SW480 (cell line): ENCODE data around the gene CDC16.
"Not testable (repeated sequence)": the region's sequence is repeated elsewhere in the genome, so short reads cannot be mapped to it uniquely, and the experiment has no call there.

Experiments
- DNase-seq: peaks from one replicate; pipeline ENCODE4 v3.0.0-alpha.2; 2016; ENCODE audit warnings: low spot score

The CDC16 gene, protein sequence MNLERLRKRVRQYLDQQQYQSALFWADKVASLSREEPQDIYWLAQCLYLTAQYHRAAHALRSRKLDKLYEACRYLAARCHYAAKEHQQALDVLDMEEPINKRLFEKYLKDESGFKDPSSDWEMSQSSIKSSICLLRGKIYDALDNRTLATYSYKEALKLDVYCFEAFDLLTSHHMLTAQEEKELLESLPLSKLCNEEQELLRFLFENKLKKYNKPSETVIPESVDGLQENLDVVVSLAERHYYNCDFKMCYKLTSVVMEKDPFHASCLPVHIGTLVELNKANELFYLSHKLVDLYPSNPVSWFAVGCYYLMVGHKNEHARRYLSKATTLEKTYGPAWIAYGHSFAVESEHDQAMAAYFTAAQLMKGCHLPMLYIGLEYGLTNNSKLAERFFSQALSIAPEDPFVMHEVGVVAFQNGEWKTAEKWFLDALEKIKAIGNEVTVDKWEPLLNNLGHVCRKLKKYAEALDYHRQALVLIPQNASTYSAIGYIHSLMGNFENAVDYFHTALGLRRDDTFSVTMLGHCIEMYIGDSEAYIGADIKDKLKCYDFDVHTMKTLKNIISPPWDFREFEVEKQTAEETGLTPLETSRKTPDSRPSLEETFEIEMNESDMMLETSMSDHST

GRCh38 chr13:114234645-114235421, at the start of gene CDC16:
Gene CDC16 (plus strand): TSS chr13:114234897. CDS start chr13:114235085, 188 bp downstream.
- peak; percentile 95 for DNase-seq

- DNase-seq: no peak
Measured at GRCh38 chr13:114185182-114185971, 49.3 kb upstream of the CDC16 start.

- no peak for DNase-seq
Measured at GRCh38 chr13:114194853-114195252, 39.8 kb upstream of the CDC16 start.

DNA sequence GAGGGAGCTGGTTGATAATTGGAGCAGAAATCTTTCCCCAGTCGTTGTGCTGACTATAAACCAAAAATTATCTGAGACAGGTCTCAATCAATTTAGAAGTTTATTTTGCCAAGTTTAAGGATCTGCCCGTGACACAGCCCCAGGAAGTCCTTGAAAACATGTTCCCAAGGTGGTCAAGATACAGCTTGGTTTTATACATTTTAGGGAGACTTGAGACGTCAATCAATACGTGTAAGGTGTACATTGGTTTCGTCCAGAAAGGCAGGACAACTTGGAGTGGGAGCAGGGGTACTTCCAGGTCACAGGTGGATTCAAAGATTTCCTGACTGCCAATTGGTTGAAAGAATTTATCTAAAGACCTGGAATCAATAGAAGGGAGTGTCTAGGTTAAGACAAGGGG, 38.1 kb upstream of the CDC16 start:
- no peak for DNase-seq

- DNase-seq: no peak
Measured at GRCh38 chr13:114198556-114198955, 36.1 kb upstream of the CDC16 start.

DNA sequence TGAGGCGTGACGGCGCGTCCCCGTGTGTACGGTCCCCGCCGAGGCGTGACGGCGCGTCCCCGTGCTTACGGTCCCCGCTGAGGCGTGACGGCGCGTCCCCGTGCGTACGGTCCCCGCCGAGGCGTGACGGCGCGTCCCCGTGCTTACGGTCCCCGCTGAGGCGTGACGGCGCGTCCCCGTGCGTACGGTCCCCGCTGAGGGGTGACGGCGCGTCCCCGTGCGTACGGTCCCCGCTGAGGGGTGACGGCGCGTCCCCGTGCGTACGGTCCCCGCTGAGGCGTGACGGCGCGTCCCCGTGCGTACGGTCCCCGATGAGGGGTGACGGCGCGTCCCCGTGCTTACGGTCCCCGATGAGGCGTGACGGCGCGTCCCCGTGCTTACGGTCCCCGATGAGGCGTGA, 35.2 kb upstream of the CDC16 start:
- DNase-seq: not testable (repeated sequence)

- no peak for DNase-seq
Measured at GRCh38 chr13:114199954-114200353, 34.7 kb upstream of the CDC16 start.

GRCh38 chr13:114200399-114200911, 34.2 kb upstream of the CDC16 start:
- no peak for DNase-seq

DNA sequence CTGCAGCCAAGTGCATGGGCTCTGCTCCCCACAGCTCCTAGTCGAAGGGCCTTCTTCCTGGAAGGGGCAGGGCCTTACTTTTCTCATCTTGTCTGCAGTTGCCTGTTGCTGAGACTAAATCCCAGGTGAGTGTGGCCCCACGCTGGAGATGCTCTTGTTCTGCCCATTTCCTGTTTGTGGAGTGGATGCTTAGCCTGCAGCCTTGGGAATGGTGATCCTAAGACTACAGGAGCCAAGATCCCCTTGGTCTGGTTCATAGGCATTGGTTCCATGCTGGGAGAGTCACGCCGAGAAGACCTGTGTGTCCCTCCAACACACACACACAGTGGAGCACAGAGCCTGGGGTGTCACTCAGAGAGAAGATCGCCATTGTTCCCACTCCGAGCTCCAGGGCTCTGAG, 32.1 kb upstream of the CDC16 start:
- DNase-seq: no peak

- DNase-seq: no peak
Measured at GRCh38 chr13:114203536-114203935, 31.2 kb upstream of the CDC16 start.

- DNase-seq: no peak
Measured at GRCh38 chr13:114204894-114205293, 29.8 kb upstream of the CDC16 start.

DNA sequence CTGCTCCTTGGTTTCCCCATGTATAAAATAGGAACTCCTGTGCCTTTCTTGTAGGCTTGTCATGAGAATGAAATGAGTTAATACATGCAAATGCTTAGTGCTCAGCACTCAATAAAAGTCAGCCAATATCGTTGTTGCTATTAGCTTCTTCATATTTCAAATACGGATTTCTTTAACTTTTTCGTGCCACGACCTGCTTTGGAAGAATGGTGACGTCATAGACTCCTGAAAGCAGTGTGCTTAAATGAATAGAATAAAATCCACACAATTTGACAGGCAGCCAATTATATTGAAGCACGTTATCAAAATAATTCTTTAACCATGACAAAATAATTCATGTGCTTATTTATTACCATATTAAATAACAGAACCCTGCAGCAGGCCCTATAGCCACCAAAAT, 26.6 kb upstream of the CDC16 start:
- no peak for DNase-seq

DNA sequence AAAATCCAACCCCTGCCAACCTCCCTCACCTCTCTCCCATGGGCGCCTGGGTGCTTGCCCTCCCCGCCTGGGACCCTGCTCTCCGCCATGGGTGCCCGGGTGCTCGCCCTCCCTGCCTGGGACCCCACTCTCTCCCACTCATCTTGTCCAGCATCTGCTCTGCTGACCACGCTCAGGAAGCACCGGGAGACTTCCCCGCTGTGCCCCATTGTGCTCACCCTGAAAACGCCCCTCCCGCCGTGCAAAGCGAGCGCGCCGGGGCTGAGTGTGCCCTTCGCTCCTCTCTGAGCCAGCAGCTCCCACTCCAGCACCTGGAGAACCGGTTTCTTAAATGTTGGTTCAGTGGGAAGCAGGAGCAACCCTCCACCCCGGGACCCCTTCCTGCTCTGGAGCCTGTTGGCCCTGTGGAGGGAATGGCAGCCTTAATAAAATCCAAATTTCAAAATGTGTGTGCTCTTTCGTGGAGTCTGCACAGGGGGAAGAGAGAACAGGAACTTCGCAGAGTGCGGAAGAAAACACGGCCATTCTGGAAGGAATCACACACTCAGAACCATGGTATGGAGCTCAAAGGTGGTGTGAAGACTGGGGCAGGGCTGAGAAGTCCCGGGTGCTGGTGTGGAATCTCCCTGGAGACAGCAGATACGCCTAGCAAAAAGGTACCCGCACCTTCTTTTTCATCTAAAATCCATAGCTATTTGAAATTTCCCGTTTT, 23.1 kb upstream of the CDC16 start:
- DNase-seq: no peak

DNA sequence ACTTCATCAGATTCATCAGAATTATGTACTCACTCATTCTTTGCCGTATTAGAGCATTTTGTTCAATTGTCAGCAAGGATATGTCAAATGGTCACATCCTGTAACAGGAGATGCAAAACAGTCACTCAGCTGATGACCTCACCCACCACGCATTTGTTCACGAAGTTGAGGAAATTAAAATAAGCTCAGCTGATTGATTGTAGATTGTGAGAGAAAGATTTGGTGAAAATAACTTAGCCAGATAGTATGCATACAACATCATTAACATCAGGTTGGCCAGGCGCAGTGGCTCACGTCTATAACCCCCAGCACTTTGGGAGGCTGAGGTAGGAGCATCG, 22.6 kb upstream of the CDC16 start:
- no peak for DNase-seq

DNA sequence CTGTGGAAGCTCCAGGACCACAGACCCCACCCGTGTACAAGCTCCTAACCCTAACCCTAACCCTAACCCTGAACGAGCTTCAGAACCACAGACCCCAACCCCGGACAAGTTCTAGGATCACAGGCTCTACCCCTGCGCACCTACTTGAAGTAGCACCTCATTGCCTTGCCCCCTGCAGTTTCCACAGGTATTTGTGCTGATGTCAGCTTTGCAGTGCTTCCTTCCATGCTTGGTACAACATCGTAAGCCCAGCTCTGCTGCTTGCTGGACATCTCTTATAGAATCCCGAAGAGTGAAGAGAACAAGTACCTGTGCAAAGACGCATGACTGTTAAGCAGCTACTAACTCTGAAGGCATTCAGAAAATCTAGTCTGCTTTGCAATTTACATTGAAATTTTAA, 20.7 kb upstream of the CDC16 start:
- no peak for DNase-seq

GRCh38 chr13:114219392-114219791, 15.3 kb upstream of the CDC16 start:
- DNase-seq: no peak

DNA sequence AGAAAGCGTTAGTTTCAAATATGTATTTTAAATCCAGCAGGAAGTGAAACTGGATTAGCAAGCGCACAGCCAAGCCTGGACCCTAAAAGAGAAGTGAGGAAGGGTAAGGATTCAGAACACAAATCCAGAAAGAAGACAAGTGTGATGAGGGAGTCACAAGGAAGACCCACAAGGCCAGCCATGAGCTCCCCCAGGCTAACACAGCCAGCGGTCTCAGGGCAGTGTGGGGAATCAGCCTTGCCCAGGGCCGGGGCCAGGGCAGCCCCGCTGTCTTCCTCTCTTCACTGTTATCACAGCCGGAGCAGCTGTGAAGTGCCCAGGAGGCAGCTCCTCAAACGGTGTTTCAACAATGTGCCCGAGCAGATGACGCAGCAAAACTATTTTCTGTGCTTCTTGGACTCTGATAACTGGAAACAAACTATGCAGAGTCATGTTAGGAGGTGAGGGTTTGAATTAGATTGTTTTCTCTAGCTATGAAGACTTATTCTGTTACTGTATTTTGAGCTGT, 12.2 kb upstream of the CDC16 start:
- no peak for DNase-seq

- no peak for DNase-seq
Measured at GRCh38 chr13:114224201-114224600, 10.5 kb upstream of the CDC16 start.

GRCh38 chr13:114225610-114226009, 9.1 kb upstream of the CDC16 start:
- DNase-seq: no peak

DNA sequence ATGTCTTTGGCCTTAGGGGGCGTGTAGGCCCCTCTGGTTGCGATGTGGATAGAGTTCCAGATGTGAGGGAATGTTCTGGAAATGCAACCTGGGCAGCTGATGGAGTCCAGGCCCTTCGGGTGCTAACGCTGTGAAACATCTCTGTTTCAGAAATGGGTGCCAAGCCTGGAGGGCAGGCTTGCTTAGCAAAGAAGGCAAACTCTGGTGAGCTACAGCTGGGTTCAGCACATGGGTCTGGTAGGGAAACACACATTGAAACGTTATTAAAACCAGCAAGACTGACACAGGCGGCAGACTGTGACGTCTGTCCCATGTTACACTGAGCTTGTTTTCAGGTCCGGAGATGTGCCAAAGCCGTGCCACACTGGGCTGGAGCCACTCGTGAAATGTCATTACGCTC, 8.6 kb upstream of the CDC16 start:
- DNase-seq: no peak

GRCh38 chr13:114226699-114227323, 7.9 kb upstream of the CDC16 start:
- DNase-seq: peak; percentile 79
